Measurements from ENCODE around the gene ARPC1B.

DNA sequence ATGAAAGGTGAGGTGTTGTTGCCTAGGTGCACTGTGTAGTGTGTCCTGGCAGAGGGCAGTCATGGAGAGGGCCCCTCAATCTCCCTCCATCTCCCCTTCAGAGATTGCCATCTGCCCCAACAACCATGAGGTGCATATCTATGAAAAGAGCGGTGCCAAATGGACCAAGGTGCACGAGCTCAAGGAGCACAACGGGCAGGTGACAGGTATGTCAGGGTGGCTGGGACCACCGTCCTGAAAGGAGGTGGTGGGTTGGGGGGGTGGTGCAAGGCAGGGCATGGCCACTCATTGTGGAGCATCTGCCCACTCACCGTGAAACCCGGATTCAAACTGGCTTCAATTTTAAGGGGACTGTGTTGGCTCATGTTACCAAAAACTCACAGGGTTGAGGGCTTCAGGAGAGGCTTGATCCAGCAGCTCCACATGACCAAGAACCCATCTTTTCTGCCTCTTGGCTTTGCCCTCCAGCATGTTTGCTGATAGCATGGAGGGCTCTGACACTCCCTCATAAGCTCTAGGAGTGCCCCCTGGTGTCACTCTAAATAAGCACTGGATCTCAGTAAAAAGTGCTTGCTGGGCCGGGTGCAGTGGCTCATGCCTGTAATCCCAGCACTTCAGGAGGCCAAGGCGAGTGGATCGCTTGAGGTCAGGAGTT, 12.2 kb downstream of the ARPC1B start:
- TF ChIP-seq EZH2phosphoT487 (IDR thresholded peaks at IDR 0.05), result no peak
- TF ChIP-seq EZH2 (IDR thresholded peaks at IDR 0.05), result no peak
- TF ChIP-seq, protein P1, sequence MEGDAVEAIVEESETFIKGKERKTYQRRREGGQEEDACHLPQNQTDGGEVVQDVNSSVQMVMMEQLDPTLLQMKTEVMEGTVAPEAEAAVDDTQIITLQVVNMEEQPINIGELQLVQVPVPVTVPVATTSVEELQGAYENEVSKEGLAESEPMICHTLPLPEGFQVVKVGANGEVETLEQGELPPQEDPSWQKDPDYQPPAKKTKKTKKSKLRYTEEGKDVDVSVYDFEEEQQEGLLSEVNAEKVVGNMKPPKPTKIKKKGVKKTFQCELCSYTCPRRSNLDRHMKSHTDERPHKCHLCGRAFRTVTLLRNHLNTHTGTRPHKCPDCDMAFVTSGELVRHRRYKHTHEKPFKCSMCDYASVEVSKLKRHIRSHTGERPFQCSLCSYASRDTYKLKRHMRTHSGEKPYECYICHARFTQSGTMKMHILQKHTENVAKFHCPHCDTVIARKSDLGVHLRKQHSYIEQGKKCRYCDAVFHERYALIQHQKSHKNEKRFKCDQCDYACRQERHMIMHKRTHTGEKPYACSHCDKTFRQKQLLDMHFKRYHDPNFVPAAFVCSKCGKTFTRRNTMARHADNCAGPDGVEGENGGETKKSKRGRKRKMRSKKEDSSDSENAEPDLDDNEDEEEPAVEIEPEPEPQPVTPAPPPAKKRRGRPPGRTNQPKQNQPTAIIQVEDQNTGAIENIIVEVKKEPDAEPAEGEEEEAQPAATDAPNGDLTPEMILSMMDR (IDR thresholded peaks at IDR 0.05), result peak; percentile 19

Data from neural progenitor cell (in vitro differentiated cells).